ENCODE results near the gene TMEM254.

Gene TMEM254

DNA sequence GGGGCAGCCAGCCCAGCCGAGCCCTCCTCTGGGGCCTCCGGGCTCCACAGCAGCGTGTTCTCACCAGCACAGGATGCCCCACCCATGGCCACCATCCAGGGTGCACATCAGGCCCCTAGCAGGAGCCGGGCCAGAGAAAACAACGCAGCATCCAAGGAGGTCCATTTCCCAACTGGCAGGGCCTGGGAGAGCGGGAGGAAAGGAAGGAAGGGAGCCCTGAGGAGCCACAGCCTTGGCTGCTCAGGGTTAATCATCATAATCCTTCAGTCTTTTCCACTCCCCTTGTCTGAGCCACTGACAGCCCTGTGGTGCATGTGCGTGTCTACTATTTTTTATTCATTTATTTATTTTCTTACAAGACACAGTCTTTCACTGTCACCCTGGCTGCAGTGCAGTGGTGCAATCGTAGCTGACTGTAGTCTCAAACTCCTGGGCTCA, 57.7 kb downstream of the TMEM254 start:
- DNase-seq (ENCODE audit: low read depth), result peak; percentile 58
- TF ChIP-seq, protein P1, sequence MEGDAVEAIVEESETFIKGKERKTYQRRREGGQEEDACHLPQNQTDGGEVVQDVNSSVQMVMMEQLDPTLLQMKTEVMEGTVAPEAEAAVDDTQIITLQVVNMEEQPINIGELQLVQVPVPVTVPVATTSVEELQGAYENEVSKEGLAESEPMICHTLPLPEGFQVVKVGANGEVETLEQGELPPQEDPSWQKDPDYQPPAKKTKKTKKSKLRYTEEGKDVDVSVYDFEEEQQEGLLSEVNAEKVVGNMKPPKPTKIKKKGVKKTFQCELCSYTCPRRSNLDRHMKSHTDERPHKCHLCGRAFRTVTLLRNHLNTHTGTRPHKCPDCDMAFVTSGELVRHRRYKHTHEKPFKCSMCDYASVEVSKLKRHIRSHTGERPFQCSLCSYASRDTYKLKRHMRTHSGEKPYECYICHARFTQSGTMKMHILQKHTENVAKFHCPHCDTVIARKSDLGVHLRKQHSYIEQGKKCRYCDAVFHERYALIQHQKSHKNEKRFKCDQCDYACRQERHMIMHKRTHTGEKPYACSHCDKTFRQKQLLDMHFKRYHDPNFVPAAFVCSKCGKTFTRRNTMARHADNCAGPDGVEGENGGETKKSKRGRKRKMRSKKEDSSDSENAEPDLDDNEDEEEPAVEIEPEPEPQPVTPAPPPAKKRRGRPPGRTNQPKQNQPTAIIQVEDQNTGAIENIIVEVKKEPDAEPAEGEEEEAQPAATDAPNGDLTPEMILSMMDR (IDR thresholded peaks at IDR 0.05; ENCODE audit: low read depth, low read length, missing control alignments), result no peak
- no peak overlapping the region for H3K4me3 ChIP-seq (ENCODE audit: low read depth, low read length)
- in situ Hi-C loops (cut with HindIII; ENCODE audit: low sequenced_read_pairs), result no loop called here

- H3K4me3 ChIP-seq (ENCODE audit: low read depth, low read length), result no peak overlapping the region
- TF ChIP-seq, protein P1 (IDR thresholded peaks at IDR 0.05; ENCODE audit: low read depth, low read length, missing control alignments), result no peak
- DNase-seq (ENCODE audit: low read depth), result no peak
- in situ Hi-C loops (cut with HindIII; ENCODE audit: low sequenced_read_pairs), result no loop called here
Measured at GRCh38 chr10:80137031-80137862, 58.8 kb downstream of the TMEM254 start.

GRCh38 chr10:80137920-80138319, 59.5 kb downstream of the TMEM254 start:
- TF ChIP-seq, protein P1 (IDR thresholded peaks at IDR 0.05; ENCODE audit: low read depth, low read length, missing control alignments), result no peak
- H3K4me3 ChIP-seq (ENCODE audit: low read depth, low read length), result no peak overlapping the region
- in situ Hi-C loops (cut with HindIII; ENCODE audit: low sequenced_read_pairs), result no loop called here
- DNase-seq (ENCODE audit: low read depth), result no peak

DNA sequence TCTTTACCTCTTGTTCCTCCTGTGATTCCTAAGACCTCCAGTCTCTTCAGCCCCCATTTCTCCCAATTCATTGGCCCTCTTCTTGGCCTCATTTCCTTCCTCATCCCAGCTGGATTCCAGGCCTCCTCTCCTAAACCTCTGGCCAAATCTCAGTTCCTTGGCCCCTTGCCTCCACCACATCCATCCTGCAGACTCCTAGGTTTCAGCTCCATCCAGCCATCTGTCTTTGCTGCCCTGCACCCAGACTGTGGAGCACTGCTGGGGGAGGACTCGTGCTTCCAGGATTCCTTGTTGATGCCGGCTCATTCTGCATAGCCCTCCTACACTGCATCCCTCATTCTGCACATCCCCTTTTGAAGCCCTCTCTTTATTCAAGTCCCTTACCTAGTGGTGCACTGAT, 60.8 kb downstream of the TMEM254 start:
- TF ChIP-seq, protein P1 (IDR thresholded peaks at IDR 0.05; ENCODE audit: low read depth, low read length, missing control alignments), result no peak
- no peak for DNase-seq (ENCODE audit: low read depth)
- in situ Hi-C loops (cut with HindIII; ENCODE audit: low sequenced_read_pairs), result no loop called here
- no peak overlapping the region for H3K4me3 ChIP-seq (ENCODE audit: low read depth, low read length)

- no peak for DNase-seq (ENCODE audit: low read depth)
- TF ChIP-seq, protein P1 (IDR thresholded peaks at IDR 0.05; ENCODE audit: low read depth, low read length, missing control alignments), result no peak
- in situ Hi-C loops (cut with HindIII; ENCODE audit: low sequenced_read_pairs), result loop anchor here (5.0 kb wide), 1 partner anchor 67 kb away; the partner anchor contains the start of gene ANXA11
- H3K4me3 ChIP-seq (ENCODE audit: low read depth, low read length), result no peak overlapping the region
Measured at GRCh38 chr10:80140251-80140650, 61.8 kb downstream of the TMEM254 start.

DNA sequence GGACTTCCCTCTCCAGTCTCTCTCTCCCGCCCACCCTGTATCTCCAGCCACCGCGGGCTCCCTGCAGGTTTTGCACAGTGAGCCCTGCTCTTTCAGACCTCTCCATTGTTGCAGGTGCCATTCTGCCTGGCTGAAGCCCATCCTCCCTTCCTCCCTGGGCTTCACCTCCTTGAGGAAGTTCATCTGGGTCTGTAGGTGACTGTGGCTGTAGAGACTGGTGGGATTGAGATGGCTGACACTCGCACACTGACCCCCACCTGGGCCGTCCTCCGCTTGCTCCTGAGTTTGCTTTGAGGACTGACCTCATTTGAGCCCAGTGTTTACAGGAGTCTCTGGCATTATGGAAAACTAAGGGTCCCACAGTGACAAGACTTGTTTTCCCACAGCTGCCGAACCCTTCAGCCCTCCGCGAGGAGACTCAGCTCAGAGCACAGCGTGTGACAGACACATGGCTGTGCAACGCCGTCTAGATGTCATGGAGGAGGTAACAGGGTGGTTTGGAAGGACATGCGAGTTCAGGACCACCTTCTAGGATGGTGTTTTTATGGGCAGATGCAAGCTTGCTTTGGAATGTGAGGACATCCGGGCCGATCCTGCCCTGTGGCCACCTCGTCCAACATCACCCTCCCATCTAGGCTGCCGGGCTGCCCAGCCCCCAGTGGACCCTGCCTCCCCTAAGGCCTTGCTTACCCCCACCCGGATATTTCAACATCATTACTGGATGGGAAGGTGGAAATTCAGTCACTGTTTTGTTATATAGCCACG, 63.4 kb downstream of the TMEM254 start:
- TF ChIP-seq, protein P1 (IDR thresholded peaks at IDR 0.05; ENCODE audit: low read depth, low read length, missing control alignments), result no peak

More for the DNA sequence above, 63.4 kb downstream of the TMEM254 start:
- DNase-seq (ENCODE audit: low read depth), result no peak
- no peak overlapping the region for H3K4me3 ChIP-seq (ENCODE audit: low read depth, low read length)
- in situ Hi-C loops (cut with HindIII; ENCODE audit: low sequenced_read_pairs), result loop anchor here (5.0 kb wide), 1 partner anchor 65 kb away; the partner anchor contains the start of gene ANXA11

Measured in astrocyte of the cerebellum (primary cell).